Endothelial cell of umbilical vein (primary cell): ENCODE measurements around the gene PRPF18. TPM values are rescaled to one million over a fixed set of nuclear protein-coding genes. Genes with fewer than 3 reads are reported as not detected.

ENCODE experiments used
- BruUV-seq: library from RNA; stranded (reverse); fragments of 400-500 nt; replicated peaks from 2 replicates; lab custom pipeline; 2021; lab: Mats Ljungman, UMichigan
- CTCF ChIA-PET: fragments of 300-600, 350-600 bp; sonication (Branson Sonifier 250); formaldehyde crosslinking; loops from one replicate; lab custom pipeline; 2021; ENCODE audit warnings: antibody characterized with exemption, inconsistent platforms; lab: Charles Lee
- POLR2A ChIA-PET: fragments of 300-600, 350-600 bp; sonication (Branson Sonifier 250); formaldehyde crosslinking; loops from one replicate; lab custom pipeline; 2021; ENCODE audit warnings: antibody characterized with exemption, inconsistent platforms; lab: Charles Lee
- DNase-seq: peaks from one replicate; pipeline ENCODE4 v3.0.0-alpha.2; 2011; ENCODE audit warnings: low read depth, low spot score
- FAIRE-seq: peaks from 2 replicates; lab custom pipeline; 2011; peaks lifted over from hg19 to GRCh38; lab: Jason Lieb, UNC
- H2AFZ ChIP-seq: 2 replicates; pipeline ENCODE4 v1.6.0; 2012; ENCODE audit warnings: low read depth, low read length, control low read depth, inconsistent platforms
- H3K27ac ChIP-seq: 2 replicates; pipeline ENCODE4 v1.5.1; 2011; ENCODE audit warnings: low read depth, mild to moderate bottlenecking, control low read depth, low read length, moderate library complexity; ENCODE audit not compliant: insufficient read depth
- H3K27me3 ChIP-seq, 2 experiments: 2 replicates each; pipeline versions ENCODE4 v1.6.0 to v1.6.1; 2011; ENCODE audit warnings: low read length in 2 of 2, mixed read lengths in 1 of 2; ENCODE audit not compliant: control insufficient read depth in 2 of 2, insufficient read depth in 2 of 2
- H3K36me3 ChIP-seq, 2 experiments: 2 replicates in 1 of 2; 3 replicates in 1 of 2; pipeline ENCODE4 v1.5.1; 2011; ENCODE audit warnings: low read length in 2 of 2, mild to moderate bottlenecking in 1 of 2, moderate library complexity in 1 of 2; ENCODE audit not compliant: control insufficient read depth in 2 of 2, insufficient read depth in 2 of 2; ENCODE audit errors: extremely low read depth in 1 of 2
- H3K4me1 ChIP-seq: 3 replicates; pipeline ENCODE4 v1.5.1; 2011; ENCODE audit warnings: mild to moderate bottlenecking, low read length; ENCODE audit not compliant: control insufficient read depth, insufficient read depth; ENCODE audit errors: extremely low read depth
- H3K4me2 ChIP-seq: 2 replicates; pipeline ENCODE4 v1.6.1; 2011; ENCODE audit warnings: low read length, control low read depth, mixed read lengths; ENCODE audit not compliant: insufficient read depth
- H3K4me3 ChIP-seq, 3 experiments: fragments of 200-600 bp in 1 of 3; sonication (generic), shearing (Covaris generic) in 1 of 3; replicated peaks in 1 of 3; 2 replicates each; pipeline ENCODE4 v1.5.1; 2011 to 2016; ENCODE audit warnings: control low read depth in 3 of 3, low read length in 3 of 3, mild to moderate bottlenecking in 2 of 3, inconsistent platforms in 1 of 3, low read depth in 1 of 3, moderate library complexity in 1 of 3; ENCODE audit not compliant: insufficient read depth in 1 of 3
- H3K79me2 ChIP-seq: 2 replicates; pipeline ENCODE4 v1.6.0; 2012; ENCODE audit warnings: low read length, inconsistent platforms; ENCODE audit not compliant: control insufficient read depth, insufficient read depth
- H3K9ac ChIP-seq: replicated peaks from 2 replicates; pipeline ENCODE3; 2011; ENCODE audit warnings: low read length, control low read depth; ENCODE audit not compliant: insufficient read depth; ENCODE audit errors: extremely low read depth
- H3K9me1 ChIP-seq: replicated peaks from 3 replicates; pipeline ENCODE4 v1.6.0; 2011; ENCODE audit warnings: mild to moderate bottlenecking, low read length; ENCODE audit not compliant: control insufficient read depth, insufficient read depth; ENCODE audit errors: extremely low read depth
- H3K9me3 ChIP-seq: replicated peaks from 2 replicates; pipeline ENCODE4 v1.5.1; 2012; ENCODE audit warnings: low read length, inconsistent platforms; ENCODE audit not compliant: control insufficient read depth, insufficient read depth
- H4K20me1 ChIP-seq: replicated peaks from 2 replicates; pipeline ENCODE3; 2011; ENCODE audit warnings: mild to moderate bottlenecking, low read length; ENCODE audit not compliant: control insufficient read depth, insufficient read depth; ENCODE audit errors: extremely low read depth
- CTCF ChIP-seq, 2 donors: IDR thresholded peaks; 1 replicate in 1 of 2; 2 replicates in 1 of 2; pipeline ENCODE4 v1.5.1; 2011; ENCODE audit warnings: low read length in 2 of 2, mild to moderate bottlenecking in 2 of 2, moderate library complexity in 2 of 2, control low read depth in 1 of 2, inconsistent platforms in 1 of 2, low read depth in 1 of 2; ENCODE audit not compliant: insufficient read depth in 1 of 2; ENCODE audit errors: extremely low read depth in 1 of 2
- EZH2 ChIP-seq: IDR thresholded peaks from 2 replicates; pipeline ENCODE4 v1.6.1; 2012; ENCODE audit warnings: borderline replicate concordance, low read depth, mild to moderate bottlenecking, moderate library complexity, low read length, inconsistent platforms; ENCODE audit not compliant: severe bottlenecking
- FOS ChIP-seq: IDR thresholded peaks from 2 replicates; pipeline ENCODE4 v1.6.1; 2011; ENCODE audit warnings: mild to moderate bottlenecking, low read length, moderate library complexity, borderline replicate concordance; ENCODE audit not compliant: insufficient read depth
- GATA2 ChIP-seq: IDR thresholded peaks from 2 replicates; pipeline ENCODE4 v1.7.0; 2011; ENCODE audit warnings: low read depth, mild to moderate bottlenecking, moderate library complexity, mixed read lengths, low read length; ENCODE audit not compliant: insufficient read length, insufficient read depth
- JUN ChIP-seq: IDR thresholded peaks from 2 replicates; pipeline ENCODE4 v1.6.1; 2011; ENCODE audit warnings: borderline replicate concordance, low read depth; ENCODE audit not compliant: insufficient read length, insufficient read depth
- MAX ChIP-seq: IDR thresholded peaks from 2 replicates; pipeline ENCODE4 v1.6.1; 2011; ENCODE audit not compliant: insufficient read depth, insufficient read length
- MYC ChIP-seq: IDR thresholded peaks from one replicate; pipeline ENCODE4 v1.6.1; 2011; ENCODE audit warnings: mild to moderate bottlenecking, low read depth, low read length
- POLR2A ChIP-seq: IDR thresholded peaks from 2 replicates; pipeline ENCODE4 v1.6.1; 2012; ENCODE audit warnings: low read depth, mild to moderate bottlenecking, control low read depth, low read length
- POLR2AphosphoS5 ChIP-seq: IDR thresholded peaks from 2 replicates; pipeline ENCODE4 v1.6.1; 2012; ENCODE audit warnings: low read depth, mild to moderate bottlenecking, control low read depth, low read length, moderate library complexity; ENCODE audit not compliant: insufficient read depth
- dilution Hi-C: fragments of 300-500 bp; cut with MboI; formaldehyde crosslinking; loops from one replicate; pipeline ENCODE4 v1.15.0; 2019; ENCODE audit warnings: low sequenced_read_pairs; ENCODE audit not compliant: extremely low pct_ligation_motif_present
- intact Hi-C: fragments of 100-400 bp; cut with micrococcal nuclease; formaldehyde crosslinking; loops from one replicate; pipeline ENCODE4 v1.10.0; 2022
- polyA plus RNA-seq, 4 experiments: library from polyadenylated mRNA; depleted of rRNA in 3 of 4; stranded (reverse) in 3 of 4; unstranded in 1 of 4; fragments of >200 nt; gene quantifications; 2 replicates each; pipeline versions ENCODE4 v1.2.1 to v1.2.3, GENCODE V29; 2011 to 2012; ENCODE audit warnings: missing spikeins in 1 of 4
- total RNA-seq: library from RNA; stranded (reverse); gene quantifications from 2 replicates; pipeline ENCODE4 v1.2.3, GENCODE V29; 2021

The PRPF18 gene
- total and polyA plus RNA-seq, 2 donors (not counting 3 experiments of a cell fraction or from before 2014, with no cell fraction given) = 7.3 to 21.0 TPM

GRCh38 chr10:13643016-13643415 is 56.3 kb downstream of the PRPF18 start:
- intact Hi-C loops = no loop called here
- Histone ChIP-seq H3K9me3 (no peaks in the 10 kb centered on the region), H3K36me3 (peaks cover 15 to 21% of the 10 kb centered on the region in 2 experiments), H4K20me1 (no peaks in the 10 kb centered on the region), H3K27me3 (no peaks in the 10 kb centered on the region), H3K4me2 (no peak overlapping the region), H3K9me1 (no peaks in the 10 kb centered on the region), H3K9ac (no peak overlapping the region), H3K4me1 (peaks cover 1% of the 10 kb centered on the region), H3K27ac (no peak overlapping the region), H2AFZ (no peak overlapping the region), H3K4me3 (no peak overlapping the region), H3K79me2 (no peaks in the 10 kb centered on the region)
- CTCF ChIA-PET = interaction anchor here (1.8 kb wide), 1 partner anchor 16 kb away, joined by 5 read pairs; no protein-coding TSS in a partner anchor
- TF ChIP-seq GATA2 (no peak), JUN (no peak), FOS (no peak), MYC (no peak), CTCF (IDR thresholded peaks at IDR 0.05; ENCODE audit: extremely low read depth in 1 of 2, insufficient read depth in 1 of 2, low read depth in 1 of 2, low read length in 2 of 2) (no peak), MAX (no peak), POLR2A (no peak), EZH2 (no peak), POLR2AphosphoS5 (no peak)
- no TSS peak for BruUV-seq
- FAIRE-seq = no peak
- POLR2A ChIA-PET = no interaction called here
- dilution Hi-C loops = no loop called here
- DNase-seq = no peak
